Endothelial cell of hepatic sinusoid (primary cell): ENCODE results near the gene ZIC5.

Source experiments
- in situ Hi-C: cut with HindIII; loops from 2 replicates; pipeline ENCODE4 v1.10.0; 2017; ENCODE audit warnings: low sequenced_read_pairs

The ZIC5 gene

DNA sequence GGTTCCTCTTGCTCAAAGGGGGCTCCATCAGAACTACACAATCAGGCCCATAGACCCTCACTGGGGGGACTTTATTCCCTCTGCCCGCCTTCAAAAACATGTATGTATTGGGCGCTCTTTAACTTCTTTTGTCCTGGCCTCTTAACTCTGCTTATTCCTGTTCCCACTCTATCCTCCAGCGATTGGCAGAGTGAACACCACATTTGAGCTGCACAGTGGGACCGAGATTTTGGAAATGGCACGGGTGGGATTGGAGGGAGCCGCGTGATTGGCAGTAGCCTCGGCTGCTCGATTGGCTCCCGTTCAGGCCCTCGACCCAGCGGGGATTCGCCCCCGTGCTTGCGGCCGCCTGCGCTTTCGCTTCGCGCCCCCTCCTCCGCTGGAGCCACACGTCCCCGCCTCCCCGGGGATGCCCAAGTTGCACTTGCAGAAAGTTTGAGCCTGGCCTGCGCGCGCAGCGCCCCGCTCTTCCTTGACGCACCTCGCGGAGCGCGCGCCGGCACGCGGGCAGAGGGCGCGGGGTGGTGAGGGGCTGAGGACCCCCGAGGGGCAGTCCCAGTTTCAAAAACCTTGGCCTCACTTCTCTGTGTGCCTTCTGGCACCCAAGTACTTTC, at the start of gene ZIC5:
ZIC5 (minus strand) TSS at position 192 of the 614 bp plus-strand sequence; CDS start at position 28, 164 bp downstream.
- in situ Hi-C loops = no loop called here

DNA sequence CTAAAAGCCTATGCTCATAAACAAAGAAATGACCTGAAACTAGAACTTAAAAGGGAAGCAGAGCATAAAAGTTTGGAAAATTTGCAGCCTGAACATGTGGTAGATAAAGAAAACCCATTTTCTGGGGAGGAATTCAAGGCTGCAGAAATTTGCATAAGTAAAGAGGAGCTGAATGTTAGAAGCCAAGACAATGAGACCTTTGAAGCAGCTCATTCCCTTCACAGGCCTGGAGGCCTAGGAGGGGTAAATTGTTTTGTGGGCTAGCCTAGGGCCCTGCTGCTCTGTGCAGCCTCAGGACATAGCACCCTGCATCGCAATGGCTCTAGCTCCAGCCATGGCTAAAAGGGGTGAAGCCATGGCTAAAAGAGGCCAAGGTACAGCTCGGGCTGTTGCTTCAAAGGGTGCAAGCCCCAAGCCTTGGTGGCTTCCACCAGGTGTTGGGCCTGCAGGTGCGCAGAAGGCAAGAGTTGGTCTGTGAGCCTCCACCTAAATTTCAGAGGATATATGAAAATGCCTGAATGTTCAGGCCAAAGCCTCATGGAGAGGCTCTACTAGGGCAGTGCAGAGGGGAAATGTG, 48.3 kb upstream of the ZIC5 start:
- in situ Hi-C loops = no loop called here

DNA sequence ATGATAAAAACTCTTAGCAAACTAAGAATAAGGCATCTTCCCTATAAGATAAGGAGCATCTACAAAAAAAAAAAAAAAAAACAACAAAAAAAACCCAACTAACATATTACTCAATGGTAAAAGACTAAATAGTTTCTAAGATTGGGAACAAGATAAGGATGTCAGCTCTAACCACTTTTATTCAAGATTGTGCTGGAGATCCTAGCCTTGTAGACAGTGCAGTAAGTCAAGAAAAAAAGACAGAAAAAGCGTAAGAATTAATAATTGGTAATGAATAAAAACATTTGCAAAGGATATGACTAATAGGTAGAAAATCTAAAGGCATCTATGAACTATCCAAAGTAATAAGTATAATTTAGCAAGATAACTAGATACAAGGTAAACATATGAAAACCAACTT, 43.1 kb upstream of the ZIC5 start:
- in situ Hi-C loops = no loop called here

DNA sequence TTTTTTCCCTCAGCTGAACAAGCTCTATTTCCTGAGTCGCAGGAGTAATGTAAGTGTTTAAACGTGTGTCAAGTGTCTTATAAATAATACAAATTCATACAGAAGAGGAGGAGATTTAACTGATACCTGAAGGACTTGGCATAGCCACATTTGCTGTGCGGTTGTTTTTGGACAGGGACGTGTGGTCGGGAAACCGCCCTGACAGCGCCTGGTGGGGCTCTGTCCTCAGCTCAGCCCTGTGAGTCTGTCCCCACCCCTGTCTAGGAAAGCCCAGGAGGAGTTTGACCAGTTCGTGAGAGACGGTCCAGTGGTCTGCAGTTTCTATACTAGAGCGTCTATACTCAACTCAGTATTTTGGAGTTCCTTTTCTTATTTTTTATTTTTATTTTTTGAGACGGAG, 26.7 kb upstream of the ZIC5 start:
- in situ Hi-C loops = loop anchor here (5.0 kb wide), 1 partner anchor 36 kb away; no protein-coding TSS in a partner anchor

DNA sequence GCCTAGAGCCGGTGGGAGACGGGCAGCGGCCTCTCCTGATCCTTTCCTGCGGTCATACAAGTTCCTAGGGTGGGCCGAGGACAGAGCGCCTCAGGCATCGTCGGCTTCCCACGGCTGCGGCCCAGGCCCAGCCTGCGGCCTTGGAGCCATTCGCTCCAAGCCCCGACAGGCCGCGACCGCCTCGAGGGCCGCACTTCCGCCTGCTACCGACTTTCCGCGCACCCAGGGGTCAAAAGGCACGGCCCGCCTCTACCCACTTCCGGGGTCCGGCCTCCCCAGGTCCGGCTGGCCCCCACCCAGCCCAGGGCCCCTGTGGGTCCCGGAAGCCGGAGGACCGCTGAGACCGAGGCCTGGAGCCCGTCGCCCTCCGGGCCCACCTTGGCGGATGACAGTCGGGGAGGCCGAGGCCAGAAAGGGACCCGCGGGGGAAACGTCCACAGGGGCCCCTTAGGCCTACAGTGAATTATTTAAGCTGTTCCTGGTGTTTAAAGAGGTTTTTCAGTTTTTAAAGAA, 26.2 kb upstream of the ZIC5 start:
- in situ Hi-C loops = loop anchor here (5.0 kb wide), 1 partner anchor 35 kb away; no protein-coding TSS in a partner anchor

DNA sequence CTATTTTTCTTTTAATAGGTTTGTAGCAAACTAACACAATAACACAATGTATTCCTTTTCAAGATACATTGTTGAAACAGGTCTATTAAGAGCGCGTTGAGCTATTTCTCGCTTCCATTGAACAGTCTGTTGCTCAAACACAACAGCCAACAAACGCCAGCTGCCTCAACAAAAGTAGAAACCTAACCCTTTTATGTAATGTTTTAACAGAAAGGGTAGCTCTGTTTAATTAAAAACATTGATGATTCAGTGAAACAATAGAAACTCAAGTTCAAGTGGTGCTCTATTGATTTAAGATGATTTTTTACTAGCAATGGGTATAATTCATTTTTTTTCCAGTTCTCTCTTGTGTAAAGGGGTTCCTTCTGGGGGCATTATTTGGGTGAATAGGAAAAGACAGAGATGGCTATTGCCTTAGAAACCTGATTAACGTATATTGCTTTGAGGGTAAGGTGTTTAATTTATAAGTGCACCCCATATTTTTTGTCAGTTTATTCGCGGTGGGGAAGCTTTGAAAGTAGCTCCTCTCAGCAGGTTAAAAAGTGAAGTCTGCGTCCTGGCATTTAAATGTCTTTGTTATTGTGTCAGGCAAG, 24.9 kb upstream of the ZIC5 start:
- in situ Hi-C loops = loop anchor here (5.0 kb wide), 1 partner anchor 34 kb away; no protein-coding TSS in a partner anchor

DNA sequence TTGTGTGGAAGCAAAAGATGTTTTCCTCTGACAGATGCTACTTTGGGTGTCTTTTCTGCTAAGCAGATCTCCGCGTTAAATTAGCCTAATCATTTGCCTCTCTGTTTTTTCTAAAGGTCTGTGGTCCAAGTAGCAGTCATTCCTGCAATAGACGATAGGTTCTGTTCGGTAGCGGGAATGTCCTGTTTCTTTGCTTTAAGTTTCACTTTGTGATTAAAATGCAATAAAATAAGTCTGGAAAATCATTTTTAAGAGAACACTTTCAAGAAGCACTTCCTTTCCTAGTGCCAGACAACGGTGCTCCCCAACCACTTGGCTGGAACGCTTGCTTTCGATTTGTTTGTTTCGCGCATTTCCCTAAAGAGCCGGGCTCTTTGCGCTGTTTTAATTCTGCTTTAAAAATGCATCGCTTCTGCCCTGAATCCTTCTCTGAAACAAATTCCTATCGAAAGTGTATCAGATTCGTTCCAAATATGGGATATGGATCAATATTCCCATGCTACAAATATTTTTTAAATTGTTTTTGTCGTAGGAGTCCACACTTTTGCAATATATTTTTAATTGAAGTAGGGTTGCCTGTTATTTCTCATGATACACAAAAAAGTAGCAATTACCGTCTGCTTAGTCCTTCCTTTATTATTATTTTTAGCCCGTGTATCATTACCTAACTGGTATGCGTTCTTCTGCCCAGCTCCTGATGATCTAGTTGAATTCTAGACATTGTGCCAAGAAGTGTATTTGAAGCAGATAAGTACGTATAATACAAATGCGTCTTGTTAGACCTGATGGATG, 24.2 kb upstream of the ZIC5 start:
- in situ Hi-C loops = loop anchor here (5.0 kb wide), 1 partner anchor 33 kb away; no protein-coding TSS in a partner anchor

DNA sequence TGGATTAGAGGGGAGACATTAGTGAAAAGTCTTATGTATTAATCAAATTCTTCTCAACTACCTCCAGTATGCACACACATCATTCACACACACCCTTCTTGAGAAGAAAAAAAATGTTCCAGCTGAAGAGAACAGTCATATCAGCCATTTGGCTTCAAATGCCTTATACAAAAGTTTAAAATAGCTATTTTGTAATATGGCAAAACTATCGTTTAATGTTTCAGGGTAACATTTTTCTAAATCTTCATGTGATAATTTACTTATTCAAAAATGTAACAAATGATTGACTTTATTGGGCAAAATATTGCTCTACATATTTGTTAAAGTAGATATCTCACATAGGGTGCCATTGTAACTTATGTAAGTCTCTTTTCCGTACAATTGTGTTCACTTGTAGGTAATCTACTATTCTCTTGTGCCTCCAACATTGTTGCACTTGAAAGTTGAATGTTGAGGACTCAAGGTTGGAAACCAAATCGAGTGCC, 23.6 kb upstream of the ZIC5 start:
- in situ Hi-C loops = loop anchor here (5.0 kb wide), 1 partner anchor 33 kb away; no protein-coding TSS in a partner anchor

DNA sequence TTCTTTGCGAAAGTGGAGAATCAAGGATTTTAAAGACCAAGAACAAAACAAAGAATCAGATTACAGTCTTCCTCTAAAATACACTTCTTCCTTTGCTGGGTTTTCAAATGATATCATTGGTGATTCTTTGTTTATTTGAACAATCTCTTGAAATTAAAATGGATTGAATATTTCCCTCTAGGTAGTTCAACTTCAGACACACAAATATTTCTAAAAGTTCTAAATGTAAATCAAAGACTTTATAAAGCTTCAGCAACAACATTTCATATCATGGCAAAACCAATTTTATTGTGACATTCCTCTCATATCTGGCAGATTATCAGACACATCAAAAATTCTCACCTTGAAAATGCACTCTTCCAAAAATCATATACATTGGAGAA, 23.1 kb upstream of the ZIC5 start:
- in situ Hi-C loops = loop anchor here (5.0 kb wide), 1 partner anchor 32 kb away; no protein-coding TSS in a partner anchor

DNA sequence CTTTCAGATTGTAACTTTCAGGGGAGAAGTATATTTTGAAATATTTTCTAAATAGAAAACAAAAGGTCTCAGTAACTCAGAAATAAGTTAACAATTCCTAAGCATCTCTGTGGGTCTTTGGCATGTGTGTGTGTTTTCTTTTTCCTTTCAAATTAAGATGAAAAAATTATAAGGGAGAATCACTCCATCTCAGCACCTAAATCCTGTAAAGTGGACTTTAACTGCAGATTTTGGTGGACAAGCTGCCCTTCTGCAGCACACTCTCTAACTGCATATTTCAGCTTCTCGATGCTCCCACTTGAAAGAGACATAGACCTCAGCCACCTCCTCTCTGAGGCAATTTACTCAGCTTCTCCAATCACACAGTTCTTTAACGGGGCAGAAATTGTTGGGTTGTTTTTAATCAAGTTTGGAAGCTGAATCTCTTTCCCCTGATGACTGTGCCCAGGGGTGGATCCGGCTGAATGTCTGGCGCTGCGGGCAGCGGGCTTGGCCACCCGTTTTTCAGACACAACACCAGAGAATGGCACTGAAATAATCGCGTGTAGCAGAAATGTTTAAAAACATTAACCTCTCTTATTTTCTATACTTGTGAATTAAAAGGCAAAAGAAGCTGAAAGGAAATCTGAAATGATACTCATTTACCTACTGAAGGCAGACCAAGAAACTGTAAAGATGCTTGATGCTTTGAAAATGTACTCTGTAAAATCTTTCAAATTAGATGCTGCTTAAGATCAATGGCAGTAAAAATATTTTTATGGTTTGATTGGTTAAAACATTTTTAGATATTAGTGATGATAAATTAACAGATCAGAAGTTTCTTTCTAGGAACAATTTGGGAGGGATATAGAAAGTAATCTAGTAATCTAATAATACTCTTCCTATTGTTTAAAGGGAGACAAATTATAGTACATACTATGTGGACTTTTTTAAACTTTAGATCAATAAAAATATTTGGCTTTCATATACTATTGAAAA, 22.4 kb upstream of the ZIC5 start:
- in situ Hi-C loops = no loop called here

DNA sequence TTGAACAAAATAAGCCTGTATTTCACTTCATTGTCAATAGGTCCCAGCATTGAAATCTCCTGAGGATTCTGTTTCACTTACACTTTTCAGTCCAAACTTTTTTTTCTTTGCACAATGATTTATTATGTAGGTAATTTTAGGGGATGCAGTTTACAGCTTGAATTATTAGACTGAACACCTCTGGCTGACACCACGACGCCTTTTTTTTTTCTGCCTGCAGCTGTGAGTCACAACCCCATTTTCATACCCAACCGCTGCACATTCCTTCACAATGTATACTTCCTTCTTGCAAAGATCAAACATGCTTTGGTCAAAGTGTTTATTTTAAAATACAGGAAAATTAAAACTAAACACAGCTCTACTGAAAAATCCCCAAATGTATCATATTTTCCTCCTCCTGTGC, 21.4 kb upstream of the ZIC5 start:
- in situ Hi-C loops = no loop called here

DNA sequence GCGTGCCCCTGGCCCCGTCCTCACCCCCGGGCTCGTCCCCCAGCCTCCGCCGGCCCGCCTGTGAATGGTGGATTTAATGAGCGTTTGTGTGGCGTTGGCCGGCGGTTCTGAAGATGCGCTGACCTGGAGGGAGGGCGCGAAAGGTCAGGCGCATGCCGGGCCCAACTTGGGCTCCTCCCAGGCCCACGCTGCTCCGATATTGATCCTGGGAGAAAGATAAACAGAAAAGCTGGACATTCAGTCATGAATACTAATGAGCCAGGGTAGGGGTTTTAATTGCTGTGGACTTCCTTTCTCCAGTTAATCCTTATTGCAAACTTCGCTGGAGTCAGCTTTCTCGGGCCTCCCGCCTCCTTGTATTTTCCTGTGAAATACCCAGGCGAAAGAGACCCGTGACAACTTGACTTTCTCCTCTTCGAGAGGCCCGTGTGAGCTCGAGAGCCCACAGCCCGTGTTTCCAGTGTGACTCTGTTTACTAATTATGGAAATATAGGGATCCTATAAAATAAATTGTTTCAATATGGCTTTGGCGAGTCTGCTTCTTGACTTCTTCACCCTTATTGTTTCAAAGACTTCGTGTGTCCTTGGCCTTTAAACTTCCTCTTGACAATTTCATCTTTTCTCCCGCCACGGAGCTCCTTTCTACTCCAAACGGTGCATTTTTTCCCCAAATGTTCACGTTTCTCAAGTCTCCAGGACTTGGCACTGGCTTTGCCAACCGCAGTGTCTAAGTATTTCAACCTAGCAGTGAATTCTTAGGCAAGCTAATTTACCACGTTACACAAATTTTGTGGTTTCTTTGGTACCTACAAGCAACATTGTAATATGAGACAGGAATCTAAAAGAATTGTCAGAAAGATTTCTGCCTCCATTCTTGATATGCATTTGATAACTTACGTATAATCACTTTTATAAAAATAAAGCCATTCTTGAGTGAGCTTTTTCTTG, 20.5 kb upstream of the ZIC5 start:
- in situ Hi-C loops = no loop called here

DNA sequence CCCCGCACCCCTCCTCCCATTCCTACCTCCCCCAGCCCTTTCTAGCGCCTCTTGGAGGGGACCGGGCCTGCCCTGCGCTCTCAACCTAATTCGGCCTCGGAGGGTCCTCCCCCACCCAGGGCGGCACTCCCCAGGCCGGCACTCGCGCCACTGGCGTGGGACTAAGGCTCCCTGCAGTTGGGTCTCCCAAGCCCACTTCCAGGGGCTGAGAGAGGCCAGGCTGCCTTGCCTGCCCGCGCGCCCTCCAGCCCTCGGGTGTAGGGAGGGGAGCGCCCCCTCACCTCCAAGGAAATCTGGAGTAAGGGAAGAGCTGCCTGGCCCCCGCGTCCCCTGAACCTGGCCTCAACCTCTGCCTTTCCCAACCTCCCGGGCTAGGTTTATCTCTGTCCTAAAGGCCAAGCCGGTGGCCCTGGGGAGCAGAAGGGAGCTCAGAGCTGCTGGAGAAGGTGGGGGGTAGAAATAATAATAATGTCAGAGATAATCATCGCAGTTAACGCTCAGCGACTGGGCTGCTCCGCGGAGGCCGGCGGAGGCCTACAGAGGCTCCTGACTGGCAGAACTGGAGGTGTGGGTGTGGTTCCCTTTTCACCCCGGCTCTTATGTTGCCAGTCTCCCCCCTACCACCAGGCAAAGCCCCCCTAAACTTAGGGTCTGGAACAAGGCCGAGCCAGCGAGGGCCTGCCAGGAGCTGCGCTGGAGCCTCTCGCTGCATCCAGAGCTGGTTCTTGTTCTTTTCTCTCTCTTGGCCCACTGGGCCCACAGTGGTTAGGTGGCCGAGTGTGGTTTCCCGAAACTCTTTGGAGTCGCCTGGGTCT, 19.7 kb upstream of the ZIC5 start:
- in situ Hi-C loops = no loop called here

DNA sequence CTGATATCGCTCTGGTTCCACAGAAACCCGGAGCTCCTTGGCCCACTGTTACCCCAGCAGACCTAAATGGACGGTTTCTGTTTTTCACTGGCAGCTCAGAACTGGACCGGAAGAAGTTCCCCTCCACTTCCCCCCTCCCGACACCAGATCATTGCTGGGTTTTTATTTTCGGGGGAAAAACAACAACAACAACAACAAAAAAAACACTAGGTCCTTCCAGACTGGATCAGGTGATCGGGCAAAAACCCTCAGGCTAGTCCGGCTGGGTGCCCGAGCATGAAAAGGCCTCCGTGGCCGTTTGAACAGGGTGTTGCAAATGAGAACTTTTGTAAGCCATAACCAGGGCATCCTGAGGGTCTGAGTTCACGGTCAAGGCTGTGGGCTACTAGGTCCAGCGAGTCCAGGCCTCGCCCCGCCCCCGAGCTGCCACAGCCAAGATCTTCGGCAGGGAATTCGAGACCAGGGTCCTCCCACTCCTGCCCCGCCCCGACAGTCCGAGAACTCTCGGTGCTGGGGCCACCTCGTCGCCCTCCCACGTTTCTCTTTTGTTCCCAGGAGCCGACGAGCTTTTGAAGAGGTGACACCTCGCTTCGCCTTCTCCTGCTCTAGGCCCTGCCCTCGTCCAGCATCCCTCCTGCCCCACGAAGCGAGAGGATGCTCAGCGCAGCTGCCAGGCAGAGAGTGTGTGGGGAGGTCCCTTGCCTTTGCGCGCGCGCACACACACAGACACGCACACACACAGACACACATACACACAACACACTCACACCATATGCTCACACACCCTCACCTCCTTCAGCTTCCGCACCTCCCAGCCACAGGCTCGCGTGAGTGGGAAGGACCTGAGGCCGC, 18.8 kb upstream of the ZIC5 start:
- in situ Hi-C loops = no loop called here

DNA sequence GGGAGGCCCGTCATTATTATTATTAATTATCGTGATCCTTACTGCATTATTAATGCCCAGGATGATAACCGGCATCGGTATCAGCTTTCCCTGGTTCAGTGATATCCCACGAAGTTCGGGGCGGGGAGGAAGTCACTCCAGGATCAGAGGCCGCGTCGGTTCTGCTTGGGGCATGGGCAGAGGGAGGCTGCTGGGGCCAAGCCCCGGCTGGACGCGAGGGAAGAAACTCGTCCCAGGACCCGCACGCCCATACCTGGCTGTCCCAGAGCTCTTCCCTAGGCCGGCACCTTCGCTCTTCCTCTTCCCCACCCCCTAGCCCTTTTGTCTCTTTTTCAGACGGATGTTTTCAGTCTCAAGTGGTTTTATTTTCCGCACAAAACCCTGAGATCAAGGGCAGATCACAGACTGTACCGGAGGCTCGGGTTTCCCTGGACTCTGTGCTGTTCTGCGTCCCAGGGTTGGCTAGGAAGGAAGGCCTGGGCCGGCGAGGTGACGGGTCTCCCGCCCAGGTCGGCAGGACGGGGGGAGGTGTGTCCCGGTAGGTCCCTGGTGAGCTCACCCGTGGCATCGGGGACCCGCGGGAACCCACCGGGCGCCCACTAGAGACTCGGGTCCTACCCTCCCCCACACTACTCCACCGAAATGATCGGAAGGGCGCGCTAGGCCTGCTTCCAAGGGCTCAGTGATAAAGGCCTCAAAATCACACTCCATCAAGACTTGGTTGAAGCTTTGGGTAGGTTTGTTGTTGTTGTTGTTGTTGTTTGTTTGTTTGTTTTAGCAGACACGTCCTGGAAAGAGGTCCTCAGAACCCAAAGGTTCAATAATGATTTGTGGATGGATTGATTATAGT, 17.9 kb upstream of the ZIC5 start:
- in situ Hi-C loops = no loop called here
